ENCODE measurements around the gene NRDC. TPM values are rescaled to one million over a fixed set of nuclear protein-coding genes. Genes with fewer than 3 reads are reported as not detected.

The NRDC gene
- total and polyA plus RNA-seq, 2 of the 8 experiments (the other 6 are each of a cell fraction or from before 2014, with no cell fraction given) = 70.2 to 182 TPM

DNA sequence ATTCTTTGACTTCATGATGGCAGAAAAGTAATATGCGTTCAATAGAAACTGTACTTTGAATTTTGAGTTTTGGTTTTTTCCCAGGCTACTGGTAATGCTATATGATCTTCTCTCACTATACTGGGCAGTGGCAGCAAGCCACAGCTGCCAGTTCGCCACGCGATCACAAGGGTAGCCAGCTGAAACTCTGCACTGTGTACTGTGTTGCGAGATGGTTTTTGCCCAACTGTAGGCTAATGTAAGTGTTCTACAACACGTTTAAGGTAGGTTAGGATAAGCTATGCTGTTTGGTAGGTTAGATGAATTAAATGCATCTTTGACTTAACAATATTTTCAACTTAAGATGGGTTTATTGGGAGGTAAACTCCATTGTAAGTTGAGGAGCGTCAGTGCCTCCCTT is 123.1 kb downstream of the NRDC start:
- CTCF ChIA-PET (ENCODE audit: partially characterized antibody) = interaction anchor here (0.8 to 1.5 kb wide), 2 partner anchors 14 to 128 kb away, joined by 4 to 6 read pairs; no protein-coding TSS in a partner anchor
- Histone ChIP-seq H3K4ac (replicated peaks; ENCODE audit: insufficient read length, low read depth, low read length) (no peak overlapping the region), H2BK20ac (ENCODE audit: low read length) (no peak overlapping the region), H4K20me1 (replicated peaks in 1 of 2; ENCODE audit: control insufficient read depth in 1 of 2, insufficient read depth in 2 of 2, low read length in 2 of 2) (no peaks in the 10 kb centered on the region), H2BK5ac (ENCODE audit: low read depth, low read length) (no peak overlapping the region), H3K56ac (replicated peaks; ENCODE audit: insufficient read length, low read depth, low read length) (no peak overlapping the region), H3K27ac (ENCODE audit: low read depth, low read length) (no peak overlapping the region), H3K23me2 (ENCODE audit: low read depth, low read length) (no peaks in the 10 kb centered on the region), H3K79me2 (ENCODE audit: control insufficient read depth in 1 of 2, insufficient read depth in 2 of 2, low read length in 2 of 2) (no peaks in the 10 kb centered on the region), H3K9me3 (ENCODE audit: insufficient read depth in 2 of 2, low read depth in 1 of 2, low read length in 1 of 2) (no peaks in the 10 kb centered on the region), H2BK12ac (ENCODE audit: low read depth, low read length) (no peak overlapping the region), H2AFZ (ENCODE audit: low read length) (no peak overlapping the region), H3K4me3 (ENCODE audit: extremely low read depth in 1 of 4, insufficient read depth in 2 of 4, low read depth in 3 of 4, low read length in 4 of 4) (no peak overlapping the region), H2BK120ac (replicated peaks; ENCODE audit: low read depth, low read length) (no peak overlapping the region), H4K91ac (replicated peaks; ENCODE audit: insufficient read length, low read length) (no peak overlapping the region), H3K4me2 (ENCODE audit: insufficient read depth in 1 of 2, low read depth in 2 of 2, low read length in 2 of 2) (no peak overlapping the region), H2BK15ac (ENCODE audit: low read length) (no peak overlapping the region), H3K18ac (ENCODE audit: extremely low read depth, low read length) (no peak overlapping the region), H3K23ac (ENCODE audit: insufficient read length) (no peak overlapping the region), H3K27me3 (replicated peaks in 1 of 4; ENCODE audit: control insufficient read depth in 3 of 4, extremely low read depth in 1 of 4, insufficient read depth in 3 of 4, low read length in 3 of 4) (no peaks in the 10 kb centered on the region), H3K4me1 (replicated peaks in 1 of 4; ENCODE audit: control insufficient read depth in 3 of 4, insufficient read depth in 4 of 4, low read length in 3 of 4) (no peaks in the 10 kb centered on the region), H3K79me1 (ENCODE audit: low read depth, low read length) (no peaks in the 10 kb centered on the region), H3K14ac (ENCODE audit: insufficient read length) (no peak overlapping the region), H3K36me3 (ENCODE audit: control insufficient read depth in 2 of 4, insufficient read depth in 4 of 4, low read length in 3 of 4) (peaks cover 0 to 8% (median 3%) of the 10 kb centered on the region in 4 experiments; a peak in 3 of 8 replicates), H4K8ac (ENCODE audit: extremely low read depth, insufficient read depth, low read length) (no peak overlapping the region; the same call in 1 of the 2 replicates), H2AK5ac (ENCODE audit: low read depth, low read length) (no peak overlapping the region), H3K9ac (replicated peaks in 1 of 4; ENCODE audit: extremely low read depth in 1 of 4, low read depth in 3 of 4, low read length in 3 of 4) (no peak overlapping the region), H4K5ac (ENCODE audit: insufficient read length, low read depth, low read length) (no peak overlapping the region)
- no peak for DNase-seq (ENCODE audit: low read depth in 1 of 2, low spot score in 2 of 2)
- POLR2A ChIA-PET (ENCODE audit: partially characterized antibody) = no interaction called here
- no peak for FAIRE-seq
- 92% methylated on average over 7 of the region's 7 CpGs; no CpG with 5 or more reads in 1 of the 2 experiments for WGBS, 2 experiments (ENCODE audit: extremely low coverage in 1 of 2, insufficient coverage in 1 of 2, insufficient read length in 1 of 2, insufficient replicate concordance in 2 of 2, low coverage in 1 of 2, low lambda C conversion rate in 2 of 2, missing lambda C conversion rate in 1 of 2)
- no peak for TF ChIP-seq TCF12 (IDR thresholded peaks at IDR 0.05; ENCODE audit: low read depth, low read length)
- TF ChIP-seq SP4 (IDR thresholded peaks at IDR 0.05; ENCODE audit: low read length) = no peak
- TF ChIP-seq, protein P1, sequence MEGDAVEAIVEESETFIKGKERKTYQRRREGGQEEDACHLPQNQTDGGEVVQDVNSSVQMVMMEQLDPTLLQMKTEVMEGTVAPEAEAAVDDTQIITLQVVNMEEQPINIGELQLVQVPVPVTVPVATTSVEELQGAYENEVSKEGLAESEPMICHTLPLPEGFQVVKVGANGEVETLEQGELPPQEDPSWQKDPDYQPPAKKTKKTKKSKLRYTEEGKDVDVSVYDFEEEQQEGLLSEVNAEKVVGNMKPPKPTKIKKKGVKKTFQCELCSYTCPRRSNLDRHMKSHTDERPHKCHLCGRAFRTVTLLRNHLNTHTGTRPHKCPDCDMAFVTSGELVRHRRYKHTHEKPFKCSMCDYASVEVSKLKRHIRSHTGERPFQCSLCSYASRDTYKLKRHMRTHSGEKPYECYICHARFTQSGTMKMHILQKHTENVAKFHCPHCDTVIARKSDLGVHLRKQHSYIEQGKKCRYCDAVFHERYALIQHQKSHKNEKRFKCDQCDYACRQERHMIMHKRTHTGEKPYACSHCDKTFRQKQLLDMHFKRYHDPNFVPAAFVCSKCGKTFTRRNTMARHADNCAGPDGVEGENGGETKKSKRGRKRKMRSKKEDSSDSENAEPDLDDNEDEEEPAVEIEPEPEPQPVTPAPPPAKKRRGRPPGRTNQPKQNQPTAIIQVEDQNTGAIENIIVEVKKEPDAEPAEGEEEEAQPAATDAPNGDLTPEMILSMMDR (IDR thresholded peaks at IDR 0.05; ENCODE audit: control extremely low read depth in 1 of 3, insufficient read depth in 1 of 3, low read depth in 1 of 3, low read length in 3 of 3) = no peak
- TF ChIP-seq YY1 (IDR thresholded peaks at IDR 0.05; ENCODE audit: low read depth, low read length) = no peak
- TF ChIP-seq, protein P2, sequence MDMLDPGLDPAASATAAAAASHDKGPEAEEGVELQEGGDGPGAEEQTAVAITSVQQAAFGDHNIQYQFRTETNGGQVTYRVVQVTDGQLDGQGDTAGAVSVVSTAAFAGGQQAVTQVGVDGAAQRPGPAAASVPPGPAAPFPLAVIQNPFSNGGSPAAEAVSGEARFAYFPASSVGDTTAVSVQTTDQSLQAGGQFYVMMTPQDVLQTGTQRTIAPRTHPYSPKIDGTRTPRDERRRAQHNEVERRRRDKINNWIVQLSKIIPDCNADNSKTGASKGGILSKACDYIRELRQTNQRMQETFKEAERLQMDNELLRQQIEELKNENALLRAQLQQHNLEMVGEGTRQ (IDR thresholded peaks at IDR 0.05; ENCODE audit: low read length) = no peak
- TF ChIP-seq, protein P3, sequence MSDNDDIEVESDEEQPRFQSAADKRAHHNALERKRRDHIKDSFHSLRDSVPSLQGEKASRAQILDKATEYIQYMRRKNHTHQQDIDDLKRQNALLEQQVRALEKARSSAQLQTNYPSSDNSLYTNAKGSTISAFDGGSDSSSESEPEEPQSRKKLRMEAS (IDR thresholded peaks at IDR 0.05) = no peak
- TF ChIP-seq SIRT6 (IDR thresholded peaks at IDR 0.05; ENCODE audit: low read length) = no peak
- TF ChIP-seq RXRA (IDR thresholded peaks at IDR 0.05; ENCODE audit: insufficient read depth, low read depth, low read length) = no peak
- no peak for TF ChIP-seq POLR2AphosphoS5 (IDR thresholded peaks at IDR 0.05; ENCODE audit: low read depth, low read length)
- no peak for TF ChIP-seq SP2 (IDR thresholded peaks at IDR 0.05; ENCODE audit: low read length)
- TF ChIP-seq PHF8 (conservative IDR thresholded peaks at IDR 0.05; ENCODE audit: low read depth, low read length) = no peak

Data from H1 (cell line).